PC-9 (cell line): Measurements from ENCODE around the gene CCDC15. TPM values are rescaled to one million over a fixed set of nuclear protein-coding genes. Genes with fewer than 3 reads are reported as not detected.

Experiments used
- BruUV-seq: library from RNA; stranded (reverse); fragments of 400-500 nt; replicated peaks from 2 replicates; lab custom pipeline; 2021; lab: Mats Ljungman, UMichigan
- CTCF ChIA-PET: fragments of 300-600 bp; sonication (Branson Sonifier 250); formaldehyde crosslinking; loops from one replicate; lab custom pipeline; 2022; ENCODE audit warnings: antibody characterized with exemption; lab: Charles Lee
- POLR2A ChIA-PET: fragments of 300-600 bp; sonication (Branson Sonifier 250); formaldehyde crosslinking; loops from one replicate; lab custom pipeline; 2022; ENCODE audit warnings: antibody characterized with exemption; ENCODE audit not compliant: unreplicated experiment; lab: Charles Lee
- DNase-seq, 2 experiments: peaks; one replicate each; pipeline versions ENCODE4 v3.0.0 to v3.0.0-alpha.2; 2015 to 2022; ENCODE audit warnings: mixed read lengths in 1 of 2
- H2AFZ ChIP-seq: fragments of 200-600 bp; sonication (generic); 2 replicates; pipeline ENCODE4 v1.8.1; 2017; ENCODE audit warnings: antibody characterized with exemption
- H3F3A ChIP-seq: fragments of 200-600 bp; sonication (generic); 2 replicates; pipeline ENCODE4 v1.8.1; 2017; ENCODE audit warnings: antibody characterized with exemption, mild to moderate bottlenecking, low read depth; ENCODE audit not compliant: insufficient read depth
- H3K27ac ChIP-seq: fragments of 200-600 bp; sonication (generic); 2 replicates; pipeline ENCODE4 v1.6.1; 2016; ENCODE audit warnings: mixed run types
- H3K27me3 ChIP-seq: fragments of 200-600 bp; sonication (generic); 2 replicates; pipeline ENCODE4 v1.6.1; 2016; ENCODE audit warnings: low read depth, mixed run types; ENCODE audit not compliant: insufficient read depth
- H3K36me3 ChIP-seq: fragments of 200-600 bp; sonication (generic); 2 replicates; pipeline ENCODE4 v1.6.1; 2016; ENCODE audit warnings: low read depth, mixed run types
- H3K4me1 ChIP-seq: fragments of 200-600 bp; sonication (generic); replicated peaks from 2 replicates; pipeline ENCODE4 v1.6.1; 2016; ENCODE audit warnings: mixed run types; ENCODE audit not compliant: insufficient read depth
- H3K4me2 ChIP-seq: fragments of 200-600 bp; sonication (generic); 2 replicates; pipeline ENCODE4 v1.6.1; 2017; ENCODE audit warnings: mixed run types
- H3K4me3 ChIP-seq: fragments of 200-600 bp; sonication (generic); 2 replicates; pipeline ENCODE4 v1.6.1; 2016; ENCODE audit warnings: mixed run types
- H3K79me2 ChIP-seq: fragments of 200-600 bp; sonication (generic); 2 replicates; pipeline ENCODE4 v1.6.1; 2017; ENCODE audit warnings: low read depth, mixed run types
- H3K9me2 ChIP-seq: fragments of 200-600 bp; sonication (generic); 2 replicates; pipeline ENCODE4 v1.8.1; 2017; ENCODE audit warnings: mild to moderate bottlenecking; ENCODE audit not compliant: insufficient read depth
- H3K9me3 ChIP-seq: fragments of 200-600 bp; sonication (generic); 2 replicates; pipeline ENCODE4 v1.8.1; 2016; ENCODE audit warnings: low read depth; ENCODE audit not compliant: insufficient read depth
- H4K20me1 ChIP-seq: fragments of 200-600 bp; sonication (generic); 2 replicates; pipeline ENCODE4 v1.8.1; 2017; ENCODE audit not compliant: insufficient read depth
- EZH2 ChIP-seq: fragments of 200-600 bp; sonication (generic); IDR thresholded peaks from 2 replicates; pipeline ENCODE4 v1.8.0; 2017; ENCODE audit warnings: antibody characterized with exemption, low read depth
- intact Hi-C: fragments of 100-400 bp; cut with micrococcal nuclease; formaldehyde crosslinking; loops from one replicate; pipeline ENCODE4 v1.10.0; 2022; ENCODE audit not compliant: unreplicated experiment
- total RNA-seq: library from RNA; stranded (reverse); gene quantifications from 2 replicates; pipeline ENCODE4 v1.2.3, GENCODE V29; 2021
- TF ChIP-seq, protein P1 (sequence below): fragments of 200-600 bp; sonication (generic); conservative IDR thresholded peaks from 2 replicates; pipeline ENCODE4 v1.6.1; 2017; ENCODE audit warnings: mixed run types, antibody characterized with exemption, mild to moderate bottlenecking, moderate library complexity

CCDC15 gene
- total RNA-seq, 1 experiment from 2014 or later = 2.7 TPM

- Histone ChIP-seq H3F3A (peaks cover 29% of the 10 kb centered on the region; the same call in 1 of the 2 replicates), H3K27ac (no peak overlapping the region), H3K27me3 (no peaks in the 10 kb centered on the region), H3K4me3 (no peak overlapping the region), H3K9me2 (no peaks in the 10 kb centered on the region), H2AFZ (no peak overlapping the region), H3K4me1 (peaks cover 73% of the 10 kb centered on the region), H3K4me2 (no peak overlapping the region), H3K9me3 (no peaks in the 10 kb centered on the region), H3K36me3 (peaks cover 6% of the 10 kb centered on the region; the same call in 1 of the 2 replicates), H3K79me2 (no peaks in the 10 kb centered on the region), H4K20me1 (no peaks in the 10 kb centered on the region)
- DNase-seq = no peak
- ChIA-PET POLR2A (no interaction called here), CTCF (no interaction called here)
- TF ChIP-seq, protein P1, sequence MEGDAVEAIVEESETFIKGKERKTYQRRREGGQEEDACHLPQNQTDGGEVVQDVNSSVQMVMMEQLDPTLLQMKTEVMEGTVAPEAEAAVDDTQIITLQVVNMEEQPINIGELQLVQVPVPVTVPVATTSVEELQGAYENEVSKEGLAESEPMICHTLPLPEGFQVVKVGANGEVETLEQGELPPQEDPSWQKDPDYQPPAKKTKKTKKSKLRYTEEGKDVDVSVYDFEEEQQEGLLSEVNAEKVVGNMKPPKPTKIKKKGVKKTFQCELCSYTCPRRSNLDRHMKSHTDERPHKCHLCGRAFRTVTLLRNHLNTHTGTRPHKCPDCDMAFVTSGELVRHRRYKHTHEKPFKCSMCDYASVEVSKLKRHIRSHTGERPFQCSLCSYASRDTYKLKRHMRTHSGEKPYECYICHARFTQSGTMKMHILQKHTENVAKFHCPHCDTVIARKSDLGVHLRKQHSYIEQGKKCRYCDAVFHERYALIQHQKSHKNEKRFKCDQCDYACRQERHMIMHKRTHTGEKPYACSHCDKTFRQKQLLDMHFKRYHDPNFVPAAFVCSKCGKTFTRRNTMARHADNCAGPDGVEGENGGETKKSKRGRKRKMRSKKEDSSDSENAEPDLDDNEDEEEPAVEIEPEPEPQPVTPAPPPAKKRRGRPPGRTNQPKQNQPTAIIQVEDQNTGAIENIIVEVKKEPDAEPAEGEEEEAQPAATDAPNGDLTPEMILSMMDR = no peak
- TF ChIP-seq EZH2 = no peak
- intact Hi-C loops = no loop called here
- no TSS peak for BruUV-seq
Observed at GRCh38 chr11:125081098-125081798, 127.2 kb downstream of the CCDC15 start.

DNA sequence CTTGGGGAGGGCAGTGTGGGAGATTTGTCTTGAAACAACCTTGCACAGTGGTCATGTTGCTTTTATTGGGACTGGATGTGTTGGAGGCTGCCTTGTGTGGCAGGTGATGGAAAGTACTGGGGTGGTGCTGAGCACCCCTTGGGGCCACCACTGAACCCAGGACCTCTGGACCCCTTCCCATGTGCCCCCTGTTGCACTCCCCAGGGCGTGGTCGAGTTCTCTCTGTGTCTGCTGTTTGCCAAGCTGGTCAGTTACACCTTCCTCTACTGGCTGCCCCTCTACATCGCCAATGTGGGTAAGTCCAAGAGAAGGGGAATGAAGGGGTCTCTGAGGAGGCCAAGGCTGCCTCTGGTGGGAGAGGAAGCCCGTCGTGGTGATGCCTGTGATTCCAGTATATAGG lies 128.0 kb downstream of the CCDC15 start:
- Histone ChIP-seq H3K4me2 (peak overlapping the region; percentile 53), H3F3A (peaks cover 29% of the 10 kb centered on the region; the same call in 1 of the 2 replicates), H3K9me3 (no peaks in the 10 kb centered on the region), H3K27ac (peak overlapping the region; percentile 80), H3K9me2 (no peaks in the 10 kb centered on the region), H3K4me1 (peaks cover 74% of the 10 kb centered on the region), H3K4me3 (no peak overlapping the region), H3K27me3 (no peaks in the 10 kb centered on the region), H2AFZ (no peak overlapping the region), H3K79me2 (no peaks in the 10 kb centered on the region), H3K36me3 (peaks cover 11% of the 10 kb centered on the region; the same call in 1 of the 2 replicates), H4K20me1 (no peaks in the 10 kb centered on the region)
- POLR2A ChIA-PET = no interaction called here
- no peak for DNase-seq
- CTCF ChIA-PET = no interaction called here
- intact Hi-C loops = loop anchor here (2.0 kb wide), 1 partner anchor 19 kb away; the partner anchor contains the start of gene SLC37A2
- TSS peak; percentile 50 for BruUV-seq
- TF ChIP-seq, protein P1 = no peak
- TF ChIP-seq EZH2 = no peak

- Histone ChIP-seq H3K9me2 (no peaks in the 10 kb centered on the region), H3K27me3 (no peaks in the 10 kb centered on the region), H3K27ac (peak overlapping the region; percentile 80), H3K4me1 (peaks cover 72% of the 10 kb centered on the region), H3K9me3 (no peaks in the 10 kb centered on the region), H3K79me2 (no peaks in the 10 kb centered on the region), H3K36me3 (peaks cover 11% of the 10 kb centered on the region; the same call in 1 of the 2 replicates), H2AFZ (peak overlapping the region; percentile 37; the same call in 1 of the 2 replicates), H3F3A (peaks cover 29% of the 10 kb centered on the region; the same call in 1 of the 2 replicates), H3K4me2 (peak overlapping the region; percentile 53), H3K4me3 (no peak overlapping the region), H4K20me1 (no peaks in the 10 kb centered on the region)
- BruUV-seq = no TSS peak
- TF ChIP-seq, protein P1 = no peak
- TF ChIP-seq EZH2 = no peak
- intact Hi-C loops = loop anchor here (2.0 kb wide), 1 partner anchor 20 kb away; the partner anchor contains the start of gene SLC37A2
- ChIA-PET POLR2A (interaction anchor here (0.6 to 0.8 kb wide), 3 partner anchors 16 to 543 kb away, joined by 3 to 5 read pairs (median 4); partner anchors contain the start of gene TMEM218), CTCF (no interaction called here)
- peak; percentile 83 to 94 for DNase-seq
Observed at GRCh38 chr11:125082611-125083311, 128.8 kb downstream of the CCDC15 start.
